Neural cell (in vitro differentiated cells): ENCODE results near the gene MTG1. TPM values are rescaled to one million over a fixed set of nuclear protein-coding genes. Genes with fewer than 3 reads are reported as not detected.

Source experiments
- H2AFZ ChIP-seq: fragments of 200-600, 300-800 bp; sonication (generic), shearing (Covaris generic); 2 replicates; pipeline ENCODE4 v1.6.0; 2014; ENCODE audit warnings: low read depth, mild to moderate bottlenecking, antibody characterized with exemption, low read length, moderate library complexity
- H3F3A ChIP-seq: fragments of 200-600 bp; shearing (Covaris generic); 2 replicates; pipeline ENCODE4 v1.6.1; 2016; ENCODE audit warnings: mild to moderate bottlenecking, moderate library complexity, mixed read lengths, antibody characterized with exemption, low read length; ENCODE audit not compliant: insufficient read depth, poor library complexity, severe bottlenecking
- H3K27ac ChIP-seq: fragments of 200-600, 300-800 bp; sonication (generic), shearing (Covaris generic); 2 replicates; pipeline ENCODE4 v1.5.1; 2014; ENCODE audit warnings: mild to moderate bottlenecking, low read length, moderate library complexity
- H3K27me3 ChIP-seq: fragments of 300-800, 200-600 bp; sonication (generic), shearing (Covaris generic); 2 replicates; pipeline ENCODE4 v1.6.0; 2014; ENCODE audit warnings: mild to moderate bottlenecking, low read depth, low read length, moderate library complexity; ENCODE audit not compliant: insufficient read depth
- H3K36me3 ChIP-seq: fragments of 300-800, 200-600 bp; sonication (generic), shearing (Covaris generic); 2 replicates; pipeline ENCODE4 v1.5.1; 2014; ENCODE audit warnings: mild to moderate bottlenecking, antibody characterized with exemption, low read length, moderate library complexity; ENCODE audit not compliant: insufficient read depth
- H3K4me2 ChIP-seq: fragments of 300-800, 200-600 bp; sonication (generic), shearing (Covaris generic); 2 replicates; pipeline ENCODE4 v1.6.0; 2014; ENCODE audit warnings: mild to moderate bottlenecking, low read length
- H3K4me3 ChIP-seq: fragments of 300-800, 200-600 bp; sonication (generic), shearing (Covaris generic); 2 replicates; pipeline ENCODE4 v1.5.1; 2014; ENCODE audit warnings: mild to moderate bottlenecking, low read length, moderate library complexity
- H3K79me2 ChIP-seq: fragments of 200-600 bp; shearing (Covaris generic); replicated peaks from 2 replicates; pipeline ENCODE4 v1.6.0; 2014; ENCODE audit warnings: mild to moderate bottlenecking, low read length, moderate library complexity; ENCODE audit not compliant: insufficient read depth
- H3K9ac ChIP-seq: fragments of 300-800, 200-600 bp; sonication (generic), shearing (Covaris generic); 2 replicates; pipeline ENCODE4 v1.6.1; 2016; ENCODE audit warnings: mild to moderate bottlenecking, low read length, mixed read lengths
- H3K9me2 ChIP-seq: fragments of 200-600 bp; shearing (Covaris generic); 2 replicates; pipeline ENCODE4 v1.6.1; 2016; ENCODE audit warnings: mild to moderate bottlenecking, low read length, mixed read lengths; ENCODE audit not compliant: insufficient read depth
- H3K9me3 ChIP-seq: fragments of 200-600, 300-800 bp; sonication (generic), shearing (Covaris generic); 2 replicates; pipeline ENCODE4 v1.6.1; 2016; ENCODE audit warnings: mild to moderate bottlenecking, mixed run types, low read length, moderate library complexity, mixed read lengths
- H4K20me1 ChIP-seq: fragments of 200-600 bp; shearing (Covaris generic); 2 replicates; pipeline ENCODE4 v1.6.1; 2016; ENCODE audit warnings: mild to moderate bottlenecking, mixed run types; ENCODE audit not compliant: insufficient read depth
- EP300 ChIP-seq: fragments of 450-650 bp; conservative IDR thresholded peaks from 2 replicates; pipeline ENCODE4 v1.6.1; 2014; ENCODE audit warnings: antibody characterized with exemption, mild to moderate bottlenecking, moderate library complexity; ENCODE audit not compliant: poor library complexity, severe bottlenecking
- EZH2 ChIP-seq: fragments of 200-600, 300-800 bp; shearing (Covaris generic), sonication (generic); IDR thresholded peaks from 2 replicates; pipeline ENCODE4 v1.6.1; 2014; ENCODE audit warnings: antibody characterized with exemption, low read length, borderline replicate concordance, mild to moderate bottlenecking; ENCODE audit not compliant: insufficient read depth, poor library complexity, severe bottlenecking
- MXI1 ChIP-seq: fragments of 450-650 bp; conservative IDR thresholded peaks from 2 replicates; pipeline ENCODE4 v1.6.1; 2014; ENCODE audit warnings: antibody characterized with exemption, mild to moderate bottlenecking; ENCODE audit not compliant: poor library complexity, severe bottlenecking
- POLR2AphosphoS5 ChIP-seq: IDR thresholded peaks from 2 replicates; pipeline ENCODE4 v1.6.1; 2012
- RAD21 ChIP-seq: fragments of 450-650 bp; conservative IDR thresholded peaks from 2 replicates; pipeline ENCODE4 v1.6.1; 2014; ENCODE audit warnings: antibody characterized with exemption, mild to moderate bottlenecking, moderate library complexity
- SMC3 ChIP-seq: fragments of 450-650 bp; conservative IDR thresholded peaks from 2 replicates; pipeline ENCODE4 v1.6.1; 2014; ENCODE audit warnings: antibody characterized with exemption, mild to moderate bottlenecking, moderate library complexity; ENCODE audit not compliant: poor library complexity
- TAF1 ChIP-seq: IDR thresholded peaks from 2 replicates; pipeline ENCODE4 v1.6.1; 2012; ENCODE audit warnings: low read depth
- polyA plus RNA-seq: library from polyadenylated mRNA; depleted of rRNA; stranded (reverse); fragments of >200 nt; gene quantifications from 2 replicates; pipeline ENCODE4 v1.2.3, GENCODE V29; 2014
- TF ChIP-seq, protein P1 (sequence below): IDR thresholded peaks from 2 replicates; pipeline ENCODE4 v1.6.1; 2012; ENCODE audit warnings: borderline replicate concordance
- TF ChIP-seq, protein P2 (sequence below): fragments of 450-650 bp; IDR thresholded peaks from 2 replicates; pipeline ENCODE4 v1.5.1; 2014; ENCODE audit warnings: antibody characterized with exemption, mild to moderate bottlenecking, moderate library complexity; ENCODE audit not compliant: poor library complexity, severe bottlenecking

MTG1 gene
- polyA plus RNA-seq, 1 donor from 2014 or later = 52.3 TPM

DNA sequence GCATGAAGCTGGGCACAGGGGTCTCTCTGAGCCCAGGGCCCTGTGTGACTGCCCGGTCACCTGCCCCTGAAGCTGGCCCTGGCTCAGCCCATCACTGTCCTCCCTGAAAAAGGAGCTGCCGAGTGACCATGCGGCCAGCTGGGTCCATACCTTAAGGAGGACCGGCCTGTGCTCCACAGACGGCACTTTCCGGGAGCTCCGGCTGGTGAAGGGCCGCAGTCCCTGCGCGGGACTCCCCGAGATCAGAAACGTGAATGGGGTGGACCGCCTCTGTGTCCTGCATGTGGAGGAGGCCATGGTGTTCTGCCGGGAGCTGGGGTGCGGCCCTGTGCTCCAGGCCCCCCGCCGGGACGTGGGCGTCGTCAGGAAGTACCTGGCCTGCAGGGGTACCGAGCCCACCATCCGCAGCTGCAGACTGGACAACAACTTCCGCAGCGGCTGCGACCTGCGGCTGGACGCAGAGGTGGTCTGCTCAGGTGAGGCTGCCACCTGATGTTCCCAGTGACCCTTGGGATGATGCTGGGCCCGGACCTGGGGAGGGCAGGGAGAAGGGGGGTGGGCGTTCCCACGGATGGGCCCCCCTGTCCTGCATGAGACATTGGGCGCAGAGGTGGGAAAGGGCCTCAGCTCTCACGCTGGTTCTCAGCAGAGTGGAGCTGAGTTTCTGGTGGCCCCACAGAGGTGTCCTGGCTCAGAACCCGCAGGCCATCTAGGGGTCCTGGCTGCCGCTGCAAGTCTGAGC is 63.3 kb downstream of the MTG1 start:
- Histone ChIP-seq H3K4me3 (no peak overlapping the region), H4K20me1 (no peaks in the 10 kb centered on the region), H3K36me3 (no peaks in the 10 kb centered on the region), H2AFZ (no peak overlapping the region), H3K27ac (no peak overlapping the region), H3K9me2 (no peaks in the 10 kb centered on the region), H3K79me2 (no peaks in the 10 kb centered on the region), H3K4me2 (no peak overlapping the region), H3F3A (no peaks in the 10 kb centered on the region), H3K9me3 (peaks cover 6% of the 10 kb centered on the region), H3K9ac (no peak overlapping the region), H3K27me3 (no peaks in the 10 kb centered on the region)
- no peak for TF ChIP-seq EP300
- TF ChIP-seq RAD21 = no peak
- TF ChIP-seq, protein P1, sequence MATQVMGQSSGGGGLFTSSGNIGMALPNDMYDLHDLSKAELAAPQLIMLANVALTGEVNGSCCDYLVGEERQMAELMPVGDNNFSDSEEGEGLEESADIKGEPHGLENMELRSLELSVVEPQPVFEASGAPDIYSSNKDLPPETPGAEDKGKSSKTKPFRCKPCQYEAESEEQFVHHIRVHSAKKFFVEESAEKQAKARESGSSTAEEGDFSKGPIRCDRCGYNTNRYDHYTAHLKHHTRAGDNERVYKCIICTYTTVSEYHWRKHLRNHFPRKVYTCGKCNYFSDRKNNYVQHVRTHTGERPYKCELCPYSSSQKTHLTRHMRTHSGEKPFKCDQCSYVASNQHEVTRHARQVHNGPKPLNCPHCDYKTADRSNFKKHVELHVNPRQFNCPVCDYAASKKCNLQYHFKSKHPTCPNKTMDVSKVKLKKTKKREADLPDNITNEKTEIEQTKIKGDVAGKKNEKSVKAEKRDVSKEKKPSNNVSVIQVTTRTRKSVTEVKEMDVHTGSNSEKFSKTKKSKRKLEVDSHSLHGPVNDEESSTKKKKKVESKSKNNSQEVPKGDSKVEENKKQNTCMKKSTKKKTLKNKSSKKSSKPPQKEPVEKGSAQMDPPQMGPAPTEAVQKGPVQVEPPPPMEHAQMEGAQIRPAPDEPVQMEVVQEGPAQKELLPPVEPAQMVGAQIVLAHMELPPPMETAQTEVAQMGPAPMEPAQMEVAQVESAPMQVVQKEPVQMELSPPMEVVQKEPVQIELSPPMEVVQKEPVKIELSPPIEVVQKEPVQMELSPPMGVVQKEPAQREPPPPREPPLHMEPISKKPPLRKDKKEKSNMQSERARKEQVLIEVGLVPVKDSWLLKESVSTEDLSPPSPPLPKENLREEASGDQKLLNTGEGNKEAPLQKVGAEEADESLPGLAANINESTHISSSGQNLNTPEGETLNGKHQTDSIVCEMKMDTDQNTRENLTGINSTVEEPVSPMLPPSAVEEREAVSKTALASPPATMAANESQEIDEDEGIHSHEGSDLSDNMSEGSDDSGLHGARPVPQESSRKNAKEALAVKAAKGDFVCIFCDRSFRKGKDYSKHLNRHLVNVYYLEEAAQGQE = no peak
- TF ChIP-seq SMC3 = no peak
- no peak for TF ChIP-seq POLR2AphosphoS5
- TF ChIP-seq EZH2 = no peak

DNA sequence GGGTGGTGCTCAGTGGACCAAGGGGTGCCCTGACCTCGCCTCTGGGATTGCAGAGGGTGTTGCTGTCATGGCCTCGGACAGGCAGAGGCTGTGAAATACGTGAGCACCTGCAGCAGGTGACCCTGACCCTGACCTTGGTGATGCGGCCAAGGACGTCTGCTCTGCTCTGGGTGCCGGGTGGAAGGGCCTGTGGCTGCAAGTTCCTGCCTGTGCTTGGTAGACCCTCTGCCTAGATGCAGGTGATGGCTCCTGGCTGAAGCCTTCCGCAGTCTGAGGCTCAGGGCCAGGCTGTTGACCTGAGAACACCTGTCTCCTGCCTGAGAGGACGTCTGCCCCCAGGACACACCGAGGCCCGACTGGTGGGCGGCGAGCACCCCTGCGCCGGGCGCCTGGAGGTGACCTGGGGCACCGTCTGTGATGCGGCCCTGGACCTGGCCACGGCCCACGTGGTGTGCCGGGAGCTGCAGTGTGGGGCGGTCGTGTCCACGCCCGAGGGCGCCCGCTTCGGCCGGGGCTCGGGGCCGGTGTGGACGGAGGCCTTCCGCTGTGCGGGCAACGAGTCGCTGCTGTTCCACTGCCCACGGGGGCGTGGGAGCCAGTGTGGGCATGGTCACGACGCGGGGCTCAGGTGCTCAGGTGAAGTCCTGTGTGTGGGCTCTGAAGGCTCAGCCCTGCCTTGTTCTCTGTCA is 64.2 kb downstream of the MTG1 start:
- H3K9me3 ChIP-seq = peaks cover 6% of the 10 kb centered on the region
- no peaks in the 10 kb centered on the region for H3K79me2 ChIP-seq
- no peaks in the 10 kb centered on the region for H3K9me2 ChIP-seq
- no peak overlapping the region for H3K9ac ChIP-seq
- no peak overlapping the region for H2AFZ ChIP-seq
- TF ChIP-seq EZH2 (no peak), TAF1 (no peak), POLR2AphosphoS5 (no peak), EP300 (no peak), SMC3 (no peak), MXI1 (no peak), RAD21 (no peak)
- TF ChIP-seq, protein P1 = no peak
- TF ChIP-seq, protein P2, sequence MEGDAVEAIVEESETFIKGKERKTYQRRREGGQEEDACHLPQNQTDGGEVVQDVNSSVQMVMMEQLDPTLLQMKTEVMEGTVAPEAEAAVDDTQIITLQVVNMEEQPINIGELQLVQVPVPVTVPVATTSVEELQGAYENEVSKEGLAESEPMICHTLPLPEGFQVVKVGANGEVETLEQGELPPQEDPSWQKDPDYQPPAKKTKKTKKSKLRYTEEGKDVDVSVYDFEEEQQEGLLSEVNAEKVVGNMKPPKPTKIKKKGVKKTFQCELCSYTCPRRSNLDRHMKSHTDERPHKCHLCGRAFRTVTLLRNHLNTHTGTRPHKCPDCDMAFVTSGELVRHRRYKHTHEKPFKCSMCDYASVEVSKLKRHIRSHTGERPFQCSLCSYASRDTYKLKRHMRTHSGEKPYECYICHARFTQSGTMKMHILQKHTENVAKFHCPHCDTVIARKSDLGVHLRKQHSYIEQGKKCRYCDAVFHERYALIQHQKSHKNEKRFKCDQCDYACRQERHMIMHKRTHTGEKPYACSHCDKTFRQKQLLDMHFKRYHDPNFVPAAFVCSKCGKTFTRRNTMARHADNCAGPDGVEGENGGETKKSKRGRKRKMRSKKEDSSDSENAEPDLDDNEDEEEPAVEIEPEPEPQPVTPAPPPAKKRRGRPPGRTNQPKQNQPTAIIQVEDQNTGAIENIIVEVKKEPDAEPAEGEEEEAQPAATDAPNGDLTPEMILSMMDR = no peak
- no peak overlapping the region for H3K4me2 ChIP-seq
- H4K20me1 ChIP-seq = no peaks in the 10 kb centered on the region
- no peak overlapping the region for H3K4me3 ChIP-seq
- H3K27ac ChIP-seq = no peak overlapping the region
- H3F3A ChIP-seq = no peaks in the 10 kb centered on the region
- H3K27me3 ChIP-seq = no peaks in the 10 kb centered on the region
- no peaks in the 10 kb centered on the region for H3K36me3 ChIP-seq
